Neural progenitor cell (in vitro differentiated cells): ENCODE measurements around the gene INSC. TPM values are rescaled to one million over a fixed set of nuclear protein-coding genes. Genes with fewer than 3 reads are reported as not detected.

Source experiments
- DNase-seq: peaks from one replicate; pipeline ENCODE4 v3.0.0-alpha.2; 2016; ENCODE audit warnings: low spot score
- H2AFZ ChIP-seq: fragments of 200-600 bp; sonication (generic); replicated peaks from 2 replicates; pipeline ENCODE4 v1.6.1; 2016; ENCODE audit warnings: antibody characterized with exemption
- H3F3A ChIP-seq: fragments of 200-600 bp; sonication (generic); 2 replicates; pipeline ENCODE4 v1.6.1; 2016; ENCODE audit warnings: antibody characterized with exemption, low read depth
- H3K27ac ChIP-seq: fragments of 200-600 bp; sonication (generic); 2 replicates; pipeline ENCODE4 v1.5.1; 2016; ENCODE audit warnings: mild to moderate bottlenecking
- H3K27me3 ChIP-seq: fragments of 200-600 bp; sonication (generic); 2 replicates; pipeline ENCODE4 v1.6.1; 2016; ENCODE audit warnings: mild to moderate bottlenecking, moderate library complexity
- H3K36me3 ChIP-seq: fragments of 200-600 bp; sonication (generic); 2 replicates; pipeline ENCODE4 v1.5.1; 2016
- H3K4me1 ChIP-seq: fragments of 200-600 bp; sonication (generic); 2 replicates; pipeline ENCODE4 v1.6.1; 2016; ENCODE audit warnings: mixed run types
- H3K4me2 ChIP-seq: fragments of 200-600 bp; sonication (generic); 2 replicates; pipeline ENCODE4 v1.6.1; 2016
- H3K4me3 ChIP-seq: fragments of 200-600 bp; sonication (generic); 2 replicates; pipeline ENCODE4 v1.5.1; 2016
- H3K79me2 ChIP-seq: fragments of 200-600 bp; sonication (generic); 2 replicates; pipeline ENCODE4 v1.6.1; 2016; ENCODE audit warnings: low read depth
- H3K9ac ChIP-seq: fragments of 200-600 bp; sonication (generic); 2 replicates; pipeline ENCODE4 v1.6.1; 2016
- H3K9me3 ChIP-seq: fragments of 200-600 bp; sonication (generic); 2 replicates; pipeline ENCODE4 v1.5.1; 2016; ENCODE audit warnings: low read depth
- H4K20me1 ChIP-seq: fragments of 200-600 bp; sonication (generic); 2 replicates; pipeline ENCODE4 v1.6.1; 2016; ENCODE audit warnings: low read depth
- H3K27ac Mint-ChIP-seq: 3 replicates; pipeline ENCODE4 v1.8.0; 2021; ENCODE audit warnings: mixed read lengths
- H3K27me3 Mint-ChIP-seq: 2 replicates; pipeline ENCODE4 v1.8.0; 2022; ENCODE audit warnings: low read depth, mild to moderate bottlenecking, inconsistent platforms, moderate library complexity, mixed read lengths; ENCODE audit not compliant: insufficient read depth
- H3K36me3 Mint-ChIP-seq: 3 replicates; pipeline ENCODE4 v1.8.0; 2021; ENCODE audit warnings: mixed read lengths
- H3K4me1 Mint-ChIP-seq: 3 replicates; pipeline ENCODE4 v1.8.0; 2021; ENCODE audit warnings: mixed read lengths
- H3K4me3 Mint-ChIP-seq: 3 replicates; pipeline ENCODE4 v1.8.0; 2021; ENCODE audit warnings: mild to moderate bottlenecking, moderate library complexity, mixed read lengths
- H3K9me3 Mint-ChIP-seq: 3 replicates; pipeline ENCODE4 v1.8.0; 2020; ENCODE audit warnings: mixed read lengths
- CTCF ChIP-seq: fragments of 200-600 bp; sonication (generic); IDR thresholded peaks from 2 replicates; pipeline ENCODE4 v1.5.1; 2017; ENCODE audit warnings: antibody characterized with exemption, mild to moderate bottlenecking
- EZH2 ChIP-seq: fragments of 200-600 bp; sonication (generic); IDR thresholded peaks from 2 replicates; pipeline ENCODE4 v1.6.1; 2017; ENCODE audit warnings: antibody characterized with exemption, mild to moderate bottlenecking, moderate library complexity
- EZH2phosphoT487 ChIP-seq: fragments of 200-600 bp; sonication (generic); IDR thresholded peaks from 2 replicates; pipeline ENCODE4 v1.6.1; 2017; ENCODE audit warnings: antibody characterized with exemption
- total RNA-seq: library from RNA; depleted of rRNA; stranded (reverse); fragments of >200 nt; gene quantifications from 2 replicates; pipeline ENCODE4 v1.2.3, GENCODE V29; 2015; ENCODE audit warnings: low replicate concordance

INSC gene
- total RNA-seq, 1 donor from 2014 or later: 0.09 TPM

- Histone ChIP-seq H2AFZ (no peak overlapping the region), H3K4me1 (no peaks in the 10 kb centered on the region), H3K4me3 (no peak overlapping the region), H4K20me1 (no peaks in the 10 kb centered on the region), H3K27ac (no peak overlapping the region), H3K9me3 (no peaks in the 10 kb centered on the region), H3F3A (no peaks in the 10 kb centered on the region), H3K27me3 (no peaks in the 10 kb centered on the region), H3K9ac (no peak overlapping the region), H3K36me3 (no peaks in the 10 kb centered on the region), H3K79me2 (no peaks in the 10 kb centered on the region), H3K4me2 (no peak overlapping the region)
- DNase-seq: no peak
- TF ChIP-seq CTCF (no peak), EZH2phosphoT487 (no peak)
- Mint-ChIP-seq H3K36me3 (no peaks in the 10 kb centered on the region), H3K27me3 (peaks cover 2% of the 10 kb centered on the region), H3K4me3 (no peak overlapping the region), H3K27ac (no peak overlapping the region), H3K4me1 (peaks cover 2% of the 10 kb centered on the region), H3K9me3 (no peaks in the 10 kb centered on the region)
Observed at GRCh38 chr11:15194671-15195415, 80.1 kb downstream of the INSC start.

- H3K79me2 ChIP-seq: no peaks in the 10 kb centered on the region
- no peaks in the 10 kb centered on the region for H3K9me3 ChIP-seq
- Mint-ChIP-seq H3K36me3 (no peaks in the 10 kb centered on the region), H3K4me1 (no peaks in the 10 kb centered on the region), H3K4me3 (no peak overlapping the region), H3K27me3 (peaks cover 2% of the 10 kb centered on the region), H3K27ac (no peak overlapping the region), H3K9me3 (no peaks in the 10 kb centered on the region)
- no peaks in the 10 kb centered on the region for H3F3A ChIP-seq
- no peak overlapping the region for H3K27ac ChIP-seq
- H3K4me1 ChIP-seq: no peaks in the 10 kb centered on the region
- H2AFZ ChIP-seq: no peak overlapping the region
- no peaks in the 10 kb centered on the region for H4K20me1 ChIP-seq
- H3K27me3 ChIP-seq: no peaks in the 10 kb centered on the region
- DNase-seq: no peak
- no peaks in the 10 kb centered on the region for H3K36me3 ChIP-seq
- no peak overlapping the region for H3K4me3 ChIP-seq
- no peak for TF ChIP-seq EZH2
- TF ChIP-seq EZH2phosphoT487: no peak
- TF ChIP-seq CTCF: no peak
- no peak overlapping the region for H3K9ac ChIP-seq
- no peak overlapping the region for H3K4me2 ChIP-seq
Observed at GRCh38 chr11:15195454-15196200, 80.9 kb downstream of the INSC start.

GRCh38 chr11:15196704-15197103, 82.0 kb downstream of the INSC start:
- Mint-ChIP-seq H3K27me3 (peaks cover 2% of the 10 kb centered on the region), H3K4me1 (no peaks in the 10 kb centered on the region), H3K36me3 (no peaks in the 10 kb centered on the region), H3K9me3 (no peaks in the 10 kb centered on the region), H3K27ac (no peak overlapping the region), H3K4me3 (no peak overlapping the region)
- no peak for TF ChIP-seq EZH2phosphoT487
- no peak for TF ChIP-seq CTCF
- TF ChIP-seq EZH2: no peak
- Histone ChIP-seq H3K79me2 (no peaks in the 10 kb centered on the region), H3K27ac (no peak overlapping the region), H2AFZ (no peak overlapping the region), H3K27me3 (no peaks in the 10 kb centered on the region), H3K4me2 (no peak overlapping the region), H4K20me1 (no peaks in the 10 kb centered on the region), H3K9me3 (no peaks in the 10 kb centered on the region), H3F3A (no peaks in the 10 kb centered on the region), H3K36me3 (no peaks in the 10 kb centered on the region), H3K9ac (no peak overlapping the region), H3K4me1 (no peaks in the 10 kb centered on the region), H3K4me3 (no peak overlapping the region)
- DNase-seq: no peak
